ENCODE data around the gene REEP6. TPM values are rescaled to one million over a fixed set of nuclear protein-coding genes. Genes with fewer than 3 reads are reported as not detected.

The REEP6 gene
- total and polyA plus RNA-seq, 4 donors, result 16.4 to 449 (median 201) TPM

- no peak for DNase-seq (ENCODE audit: low spot score)
- 92% methylated on average over 26 of the region's 26 CpGs for whole genome bisulfite sequencing
- Histone ChIP-seq H3K4me1 (ENCODE audit: control insufficient read depth in 4 of 4, insufficient read depth in 4 of 4, low read length in 3 of 4) (peaks cover 2 to 17% (median 8%) of the 10 kb centered on the region in 4 donors), H3K9ac (ENCODE audit: low read depth in 1 of 2, low read length in 2 of 2) (no peak overlapping the region), H3K9me3 (ENCODE audit: control insufficient read depth in 4 of 4, low read length in 3 of 4) (no peaks in the 10 kb centered on the region), H3K27me3 (ENCODE audit: control insufficient read depth in 4 of 4, insufficient read depth in 4 of 4, low read length in 3 of 4) (no peaks in the 10 kb centered on the region), H3K36me3 (ENCODE audit: control insufficient read depth in 4 of 4, insufficient read depth in 3 of 4, low read depth in 1 of 4, low read length in 3 of 4) (peaks cover 0 to 2% (median 0%) of the 10 kb centered on the region in 4 donors), H3K4me3 (ENCODE audit: low read depth in 1 of 3, low read length in 3 of 3) (no peak overlapping the region), H3K27ac (ENCODE audit: low read depth in 1 of 2, low read length in 2 of 2) (no peak overlapping the region)
- TF ChIP-seq HNF4A (conservative IDR thresholded peaks at IDR 0.05) (no peak), SP1 (IDR thresholded peaks at IDR 0.05) (no peak), NR2F2 (IDR thresholded peaks at IDR 0.05) (no peak), TAF1 (conservative IDR thresholded peaks at IDR 0.05) (no peak), FOXA2 (IDR thresholded peaks at IDR 0.05) (no peak), JUND (IDR thresholded peaks at IDR 0.05) (no peak), YY1 (IDR thresholded peaks at IDR 0.05) (no peak), RAD21 (IDR thresholded peaks at IDR 0.05) (no peak), HNF4G (IDR thresholded peaks at IDR 0.05) (no peak), RXRA (IDR thresholded peaks at IDR 0.05) (no peak), FOXA1 (IDR thresholded peaks at IDR 0.05) (no peak), REST (IDR thresholded peaks at IDR 0.05) (no peak), ZBTB33 (IDR thresholded peaks at IDR 0.05) (no peak)
- TF ChIP-seq, protein P1, sequence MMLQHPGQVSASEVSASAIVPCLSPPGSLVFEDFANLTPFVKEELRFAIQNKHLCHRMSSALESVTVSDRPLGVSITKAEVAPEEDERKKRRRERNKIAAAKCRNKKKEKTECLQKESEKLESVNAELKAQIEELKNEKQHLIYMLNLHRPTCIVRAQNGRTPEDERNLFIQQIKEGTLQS (IDR thresholded peaks at IDR 0.05), result no peak
- TF ChIP-seq, protein P2, sequence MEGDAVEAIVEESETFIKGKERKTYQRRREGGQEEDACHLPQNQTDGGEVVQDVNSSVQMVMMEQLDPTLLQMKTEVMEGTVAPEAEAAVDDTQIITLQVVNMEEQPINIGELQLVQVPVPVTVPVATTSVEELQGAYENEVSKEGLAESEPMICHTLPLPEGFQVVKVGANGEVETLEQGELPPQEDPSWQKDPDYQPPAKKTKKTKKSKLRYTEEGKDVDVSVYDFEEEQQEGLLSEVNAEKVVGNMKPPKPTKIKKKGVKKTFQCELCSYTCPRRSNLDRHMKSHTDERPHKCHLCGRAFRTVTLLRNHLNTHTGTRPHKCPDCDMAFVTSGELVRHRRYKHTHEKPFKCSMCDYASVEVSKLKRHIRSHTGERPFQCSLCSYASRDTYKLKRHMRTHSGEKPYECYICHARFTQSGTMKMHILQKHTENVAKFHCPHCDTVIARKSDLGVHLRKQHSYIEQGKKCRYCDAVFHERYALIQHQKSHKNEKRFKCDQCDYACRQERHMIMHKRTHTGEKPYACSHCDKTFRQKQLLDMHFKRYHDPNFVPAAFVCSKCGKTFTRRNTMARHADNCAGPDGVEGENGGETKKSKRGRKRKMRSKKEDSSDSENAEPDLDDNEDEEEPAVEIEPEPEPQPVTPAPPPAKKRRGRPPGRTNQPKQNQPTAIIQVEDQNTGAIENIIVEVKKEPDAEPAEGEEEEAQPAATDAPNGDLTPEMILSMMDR (IDR thresholded peaks at IDR 0.05; ENCODE audit: low read depth, low read length, missing input control), result no peak
Observed at GRCh38 chr19:1481224-1481892, 9.6 kb upstream of the REEP6 start.

DNA sequence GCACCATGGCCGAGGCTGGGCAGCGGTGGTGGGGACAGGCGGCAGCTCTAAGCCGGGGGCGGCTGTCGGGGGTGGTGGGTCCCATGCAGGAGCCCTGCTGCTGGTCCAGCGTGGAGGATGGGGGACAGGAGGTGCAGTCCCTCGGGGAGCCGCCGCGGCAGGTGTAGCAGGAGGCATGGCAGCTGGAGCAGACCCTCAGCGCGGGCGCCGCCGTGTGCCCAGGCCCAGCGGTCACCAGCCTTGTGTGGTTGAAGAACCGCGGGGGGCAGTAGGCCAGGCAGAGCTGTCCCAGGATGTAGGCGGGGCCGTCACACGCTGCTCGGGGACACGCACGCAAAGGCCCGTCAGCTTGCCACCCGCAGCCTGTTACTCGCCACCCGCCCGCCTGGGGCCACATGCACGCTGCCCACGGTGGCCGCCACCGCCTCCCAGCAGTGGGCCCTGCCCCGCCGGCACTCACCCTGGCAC lies 9.1 kb upstream of the REEP6 start:
- TF ChIP-seq MAX (IDR thresholded peaks at IDR 0.05), result no peak
- no peak for TF ChIP-seq YY1 (IDR thresholded peaks at IDR 0.05)
- TF ChIP-seq HNF4A (conservative IDR thresholded peaks at IDR 0.05), result no peak
- TF ChIP-seq TAF1 (conservative IDR thresholded peaks at IDR 0.05), result no peak
- TF ChIP-seq, protein P2 (IDR thresholded peaks at IDR 0.05; ENCODE audit: low read depth, low read length, missing input control), result no peak
- no peak for TF ChIP-seq SP1 (IDR thresholded peaks at IDR 0.05)
- TF ChIP-seq EGR1 (IDR thresholded peaks at IDR 0.05; ENCODE audit: low read depth in 2 of 2), result no peak
- no peak for TF ChIP-seq GABPA (IDR thresholded peaks at IDR 0.05 in 1 of 2, conservative IDR thresholded peaks at IDR 0.05 in 1 of 2)

More for the DNA sequence above, 9.1 kb upstream of the REEP6 start:
- Histone ChIP-seq H3K9me3 (ENCODE audit: control insufficient read depth in 4 of 4, low read length in 3 of 4) (no peaks in the 10 kb centered on the region), H3K4me1 (ENCODE audit: control insufficient read depth in 4 of 4, insufficient read depth in 4 of 4, low read length in 3 of 4) (peaks cover 2 to 17% (median 8%) of the 10 kb centered on the region in 4 donors), H3K36me3 (ENCODE audit: control insufficient read depth in 4 of 4, insufficient read depth in 3 of 4, low read depth in 1 of 4, low read length in 3 of 4) (no peaks in the 10 kb centered on the region), H3K27me3 (ENCODE audit: control insufficient read depth in 4 of 4, insufficient read depth in 4 of 4, low read length in 3 of 4) (no peaks in the 10 kb centered on the region), H3K27ac (ENCODE audit: low read depth in 1 of 2, low read length in 2 of 2) (no peak overlapping the region), H3K9ac (ENCODE audit: low read depth in 1 of 2, low read length in 2 of 2) (no peak overlapping the region), H3K4me3 (ENCODE audit: low read depth in 1 of 3, low read length in 3 of 3) (no peak overlapping the region)
- DNase-seq (ENCODE audit: low spot score), result no peak
- 93% methylated on average over 36 of the region's 36 CpGs for WGBS
